Liver (tissue), 3 donors: ENCODE measurements around the gene STARD9.

Source experiments
- TF ChIP-seq, protein P1 (sequence below): IDR thresholded peaks from 2 replicates; pipeline ENCODE4 v1.6.1; 2016; ENCODE audit warnings: antibody characterized with exemption
- TF ChIP-seq, protein P2 (sequence below): fragments of 150-350 bp; IDR thresholded peaks from 2 replicates; pipeline ENCODE4 v1.5.1; 2017; ENCODE audit warnings: improper control_type of control experiment, low read depth, low read length; ENCODE audit not compliant: missing input control
- TF ChIP-seq, protein P3 (sequence below): IDR thresholded peaks from 2 replicates; pipeline ENCODE4 v1.6.1; 2016; ENCODE audit warnings: antibody characterized with exemption
- donor health status: healthy.
- donor health status: healthy.

GRCh38 chr15:42693496-42693895 is 118.1 kb downstream of the STARD9 start:
- TF ChIP-seq, protein P1, sequence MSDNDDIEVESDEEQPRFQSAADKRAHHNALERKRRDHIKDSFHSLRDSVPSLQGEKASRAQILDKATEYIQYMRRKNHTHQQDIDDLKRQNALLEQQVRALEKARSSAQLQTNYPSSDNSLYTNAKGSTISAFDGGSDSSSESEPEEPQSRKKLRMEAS, result no peak
- TF ChIP-seq, protein P2, sequence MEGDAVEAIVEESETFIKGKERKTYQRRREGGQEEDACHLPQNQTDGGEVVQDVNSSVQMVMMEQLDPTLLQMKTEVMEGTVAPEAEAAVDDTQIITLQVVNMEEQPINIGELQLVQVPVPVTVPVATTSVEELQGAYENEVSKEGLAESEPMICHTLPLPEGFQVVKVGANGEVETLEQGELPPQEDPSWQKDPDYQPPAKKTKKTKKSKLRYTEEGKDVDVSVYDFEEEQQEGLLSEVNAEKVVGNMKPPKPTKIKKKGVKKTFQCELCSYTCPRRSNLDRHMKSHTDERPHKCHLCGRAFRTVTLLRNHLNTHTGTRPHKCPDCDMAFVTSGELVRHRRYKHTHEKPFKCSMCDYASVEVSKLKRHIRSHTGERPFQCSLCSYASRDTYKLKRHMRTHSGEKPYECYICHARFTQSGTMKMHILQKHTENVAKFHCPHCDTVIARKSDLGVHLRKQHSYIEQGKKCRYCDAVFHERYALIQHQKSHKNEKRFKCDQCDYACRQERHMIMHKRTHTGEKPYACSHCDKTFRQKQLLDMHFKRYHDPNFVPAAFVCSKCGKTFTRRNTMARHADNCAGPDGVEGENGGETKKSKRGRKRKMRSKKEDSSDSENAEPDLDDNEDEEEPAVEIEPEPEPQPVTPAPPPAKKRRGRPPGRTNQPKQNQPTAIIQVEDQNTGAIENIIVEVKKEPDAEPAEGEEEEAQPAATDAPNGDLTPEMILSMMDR, result no peak
- TF ChIP-seq, protein P3, sequence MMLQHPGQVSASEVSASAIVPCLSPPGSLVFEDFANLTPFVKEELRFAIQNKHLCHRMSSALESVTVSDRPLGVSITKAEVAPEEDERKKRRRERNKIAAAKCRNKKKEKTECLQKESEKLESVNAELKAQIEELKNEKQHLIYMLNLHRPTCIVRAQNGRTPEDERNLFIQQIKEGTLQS, result no peak
